K562 (cell line): Measurements from ENCODE around the gene HOXC4. TPM values are rescaled to one million over a fixed set of nuclear protein-coding genes. Genes with fewer than 3 reads are reported as not detected.

Source experiments
- CTBP1 ChIP-seq: fragments of 450-650 bp; IDR thresholded peaks from 2 replicates; pipeline ENCODE4 v1.6.1; 2016; ENCODE audit warnings: borderline replicate concordance
- FOXA3 ChIP-seq, 2 experiments: fragments of 450-650 bp in 1 of 2; sonication (generic) in 1 of 2; formaldehyde crosslinking; IDR thresholded peaks in 1 of 2; conservative IDR thresholded peaks in 1 of 2; 2 replicates each; pipeline versions ENCODE4 v1.4.0 to v1.8.0; 2020 to 2022; ENCODE audit warnings: mild to moderate bottlenecking in 2 of 2, missing genetic modification reagents in 1 of 2
- KLF16 ChIP-seq: IDR thresholded peaks from 2 replicates; pipeline ENCODE4 v1.6.1; 2016; ENCODE audit warnings: antibody characterized with exemption
- KLF6 ChIP-seq: fragments of 250-450 bp; sonication (Bioruptor Pico); IDR thresholded peaks from 2 replicates; pipeline ENCODE4 v1.4.0; 2020; ENCODE audit warnings: mild to moderate bottlenecking, moderate library complexity, borderline replicate concordance
- L3MBTL2 ChIP-seq: fragments of 450-650 bp; IDR thresholded peaks from 2 replicates; pipeline ENCODE4 v1.6.1; 2016; ENCODE audit warnings: mild to moderate bottlenecking, moderate library complexity
- MYNN ChIP-seq, 2 experiments: sonication (generic); formaldehyde crosslinking in 1 of 2; IDR thresholded peaks; 2 replicates each; pipeline versions ENCODE4 v1.5.0 to v1.6.1; 2016 to 2020; ENCODE audit warnings: antibody characterized with exemption in 1 of 2, missing genetic modification reagents in 1 of 2
- SRSF1 ChIP-seq: fragments of 200-400 bp; formaldehyde crosslinking; IDR thresholded peaks from 2 replicates; pipeline ENCODE4 v1.6.1; 2017; ENCODE audit warnings: mild to moderate bottlenecking, low read depth, low read length, moderate library complexity
- TRIM24 ChIP-seq, 2 experiments: fragments of 450-650 bp; IDR thresholded peaks; 2 replicates each; pipeline ENCODE4 v1.6.1; 2016
- U2AF2 ChIP-seq: fragments of 200-400 bp; formaldehyde crosslinking; optimal IDR thresholded peaks from 2 replicates; pipeline ENCODE3; 2017; ENCODE audit warnings: low read depth, mild to moderate bottlenecking, low read length
- ZEB2 ChIP-seq: fragments of 450-650 bp; IDR thresholded peaks from 2 replicates; pipeline ENCODE4 v1.6.1; 2016
- ZNF318 ChIP-seq, 2 experiments: fragments of 450-650 bp; IDR thresholded peaks; 2 replicates each; pipeline ENCODE4 v1.6.1; 2016; ENCODE audit warnings: mild to moderate bottlenecking in 2 of 2, borderline replicate concordance in 1 of 2, low read depth in 1 of 2, moderate library complexity in 1 of 2
- ZNF717 ChIP-seq: fragments of 250-450 bp; sonication (Bioruptor Pico); IDR thresholded peaks from 2 replicates; pipeline ENCODE4 v1.5.0; 2021
- polyA plus RNA-seq, 8 experiments: library from polyadenylated mRNA; depleted of rRNA in 4 of 8; stranded (reverse) in 5 of 8; unstranded in 3 of 8; fragments of >200 nt; fragmentation: Nextera tagmentation in 2 of 8; fragmentation: Illumina TruSeq in 1 of 8; extraction: Ambion mirVana in 2 of 8; extraction: Trizol in 1 of 8; gene quantifications; 2 replicates each; pipeline versions ENCODE4 v1.2.1 to v1.2.3, GENCODE V29; 2011 to 2014; ENCODE audit warnings: inconsistent platforms in 1 of 8, missing spikeins in 1 of 8
- total RNA-seq, 7 experiments: library from RNA; depleted of rRNA in 6 of 7; stranded (reverse); fragments of >200 nt in 6 of 7; fragmentation: Illumina TruSeq in 2 of 7; extraction: Trizol in 2 of 7; gene quantifications; 2 replicates each; pipeline versions ENCODE4 v1.2.1 to v1.2.3, GENCODE V29; 2011 to 2021; ENCODE audit warnings: low replicate concordance in 1 of 7
- TF ChIP-seq, protein P1 (sequence below): sonication (generic); IDR thresholded peaks from 2 replicates; pipeline ENCODE4 v1.6.1; 2016
- TF ChIP-seq, protein P2 (sequence below): fragments of 450-650 bp; formaldehyde crosslinking; IDR thresholded peaks from 2 replicates; pipeline ENCODE4 v1.4.0; 2020; ENCODE audit warnings: mild to moderate bottlenecking, moderate library complexity
- TF ChIP-seq, protein P3 (sequence below): fragments of 250-450 bp; sonication (Bioruptor Pico); IDR thresholded peaks from 2 replicates; pipeline ENCODE4 v1.5.1; 2021; ENCODE audit warnings: mild to moderate bottlenecking

HOXC4 gene
- total and polyA plus RNA-seq, 9 of the 15 experiments (the other 6 are each of a cell fraction or from before 2014, with no cell fraction given): 0.06 to 1.5 (median 0.44) TPM; not detected in 1

DNA sequence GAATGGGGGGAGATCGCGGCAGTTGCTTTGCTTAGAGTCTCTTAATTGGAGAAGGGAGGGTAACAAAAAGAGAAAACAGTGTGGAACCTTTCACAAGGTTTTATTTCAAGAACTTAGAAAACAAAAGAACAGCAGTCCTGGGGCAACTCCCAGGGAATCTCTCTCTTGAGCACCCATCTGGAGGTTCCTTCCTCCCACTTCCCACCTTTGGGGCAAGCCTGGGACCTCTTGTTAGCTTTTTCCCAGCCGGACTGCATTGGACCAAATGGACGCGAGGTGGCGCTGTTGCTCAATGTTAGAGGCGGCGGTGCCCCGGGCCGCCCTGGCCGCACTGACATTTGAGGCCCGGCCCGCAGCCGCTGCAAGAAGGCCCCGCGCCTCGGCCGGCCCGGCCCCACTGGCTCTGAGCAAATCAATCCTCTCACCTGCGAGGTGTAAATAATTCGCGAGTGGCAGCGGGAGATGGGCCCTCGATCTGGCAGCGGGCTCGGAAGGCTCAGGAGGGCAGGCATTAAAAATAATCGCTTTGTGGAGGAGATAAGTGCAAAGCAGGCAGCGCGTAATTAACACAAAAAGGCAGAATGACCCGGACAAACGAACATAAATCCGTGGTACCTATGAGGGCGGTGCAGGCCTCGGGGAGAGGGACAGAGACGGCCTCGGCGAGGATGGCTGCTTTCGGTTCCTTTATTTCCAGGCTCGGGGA is 47.6 kb upstream of the HOXC4 start (continued):
- TF ChIP-seq FOXA3 (CRISPR knock-in tag; conservative IDR thresholded peaks at IDR 0.05 in 1 of 2, IDR thresholded peaks at IDR 0.05 in 1 of 2) (no peak), ZNF717 (no peak), KLF16 (no peak), ZEB2 (no peak), TRIM24 (IDR thresholded peaks at IDR 0.05) (no peak), MYNN (IDR thresholded peaks at IDR 0.05) (0 out of 2 replicates have a peak, but pooled peaks have one; percentile 37), MYNN (CRISPR knock-in tag; IDR thresholded peaks at IDR 0.05) (no peak), U2AF2 (no peak), L3MBTL2 (peak; percentile 67), CTBP1 (peak; percentile 68; the same call in 1 of the 2 replicates), KLF6 (CRISPR knock-in tag) (no peak), SRSF1 (no peak), ZNF318 (IDR thresholded peaks at IDR 0.05; ENCODE audit: borderline replicate concordance in 1 of 2, low read depth in 1 of 2) (no peak)
- TF ChIP-seq, protein P1, sequence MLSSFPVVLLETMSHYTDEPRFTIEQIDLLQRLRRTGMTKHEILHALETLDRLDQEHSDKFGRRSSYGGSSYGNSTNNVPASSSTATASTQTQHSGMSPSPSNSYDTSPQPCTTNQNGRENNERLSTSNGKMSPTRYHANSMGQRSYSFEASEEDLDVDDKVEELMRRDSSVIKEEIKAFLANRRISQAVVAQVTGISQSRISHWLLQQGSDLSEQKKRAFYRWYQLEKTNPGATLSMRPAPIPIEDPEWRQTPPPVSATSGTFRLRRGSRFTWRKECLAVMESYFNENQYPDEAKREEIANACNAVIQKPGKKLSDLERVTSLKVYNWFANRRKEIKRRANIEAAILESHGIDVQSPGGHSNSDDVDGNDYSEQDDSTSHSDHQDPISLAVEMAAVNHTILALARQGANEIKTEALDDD: no peak
- TF ChIP-seq, protein P2, sequence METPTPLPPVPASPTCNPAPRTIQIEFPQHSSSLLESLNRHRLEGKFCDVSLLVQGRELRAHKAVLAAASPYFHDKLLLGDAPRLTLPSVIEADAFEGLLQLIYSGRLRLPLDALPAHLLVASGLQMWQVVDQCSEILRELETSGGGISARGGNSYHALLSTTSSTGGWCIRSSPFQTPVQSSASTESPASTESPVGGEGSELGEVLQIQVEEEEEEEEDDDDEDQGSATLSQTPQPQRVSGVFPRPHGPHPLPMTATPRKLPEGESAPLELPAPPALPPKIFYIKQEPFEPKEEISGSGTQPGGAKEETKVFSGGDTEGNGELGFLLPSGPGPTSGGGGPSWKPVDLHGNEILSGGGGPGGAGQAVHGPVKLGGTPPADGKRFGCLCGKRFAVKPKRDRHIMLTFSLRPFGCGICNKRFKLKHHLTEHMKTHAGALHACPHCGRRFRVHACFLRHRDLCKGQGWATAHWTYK (CRISPR knock-in tag): no peak
- TF ChIP-seq, protein P3, sequence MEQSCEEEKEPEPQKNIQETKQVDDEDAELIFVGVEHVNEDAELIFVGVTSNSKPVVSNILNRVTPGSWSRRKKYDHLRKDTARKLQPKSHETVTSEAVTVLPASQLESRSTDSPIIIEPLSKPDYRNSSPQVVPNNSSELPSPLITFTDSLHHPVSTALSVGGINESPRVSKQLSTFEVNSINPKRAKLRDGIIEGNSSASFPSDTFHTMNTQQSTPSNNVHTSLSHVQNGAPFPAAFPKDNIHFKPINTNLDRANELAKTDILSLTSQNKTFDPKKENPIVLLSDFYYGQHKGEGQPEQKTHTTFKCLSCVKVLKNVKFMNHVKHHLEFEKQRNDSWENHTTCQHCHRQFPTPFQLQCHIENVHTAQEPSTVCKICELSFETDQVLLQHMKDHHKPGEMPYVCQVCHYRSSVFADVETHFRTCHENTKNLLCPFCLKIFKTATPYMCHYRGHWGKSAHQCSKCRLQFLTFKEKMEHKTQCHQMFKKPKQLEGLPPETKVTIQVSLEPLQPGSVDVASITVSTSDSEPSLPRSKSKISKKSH (CRISPR knock-in tag): no peak
